ENCODE results near the gene IER5L. TPM values are rescaled to one million over a fixed set of nuclear protein-coding genes. Genes with fewer than 3 reads are reported as not detected.

Gene IER5L
- total and polyA plus RNA-seq, 5 donors from 2014 or later, result 2.7 TPM; not detected in 4

DNA sequence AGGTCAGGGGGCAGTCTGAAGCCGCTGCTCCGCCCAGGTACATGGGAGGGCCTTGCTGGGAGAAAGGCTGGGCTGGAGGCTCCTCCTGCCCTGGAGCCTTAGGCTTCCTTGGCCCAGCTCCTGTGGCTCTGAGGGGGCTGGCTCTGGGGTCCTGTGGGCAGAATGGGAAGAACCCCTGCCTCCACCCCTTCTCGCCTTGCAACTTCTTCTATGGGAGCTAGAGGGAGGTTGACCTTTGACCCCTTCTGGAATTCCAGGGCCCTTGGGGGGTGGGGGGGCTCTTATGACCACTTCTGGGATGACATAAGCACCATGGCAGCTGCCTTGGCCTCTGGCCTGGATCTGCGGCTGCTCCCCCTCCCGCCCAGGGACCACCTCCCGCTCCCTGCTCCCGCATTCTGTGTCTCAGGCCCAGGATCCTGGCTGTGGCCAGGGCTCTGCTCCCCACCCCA is 32.2 kb downstream of the IER5L start:
- Mint-ChIP-seq H3K9me3 (no peaks in the 10 kb centered on the region), H3K4me3 (no peak overlapping the region), H3K36me3 (peaks cover 21% of the 10 kb centered on the region), H3K4me1 (peaks cover 4 to 22% (median 6%) of the 10 kb centered on the region in 4 donors), H3K27me3 (no peaks in the 10 kb centered on the region), H3K27ac (no peak overlapping the region)
- peaks cover 11% of the 10 kb centered on the region for H3K36me3 ChIP-seq (ENCODE audit: control insufficient read depth, insufficient read depth, low read length)
- H3K4me3 ChIP-seq (ENCODE audit: low read depth, low read length), result no peak overlapping the region
- no peaks in the 10 kb centered on the region for H3K27me3 ChIP-seq (ENCODE audit: control insufficient read depth, insufficient read depth, low read length)
- no peak overlapping the region for H3K27ac ChIP-seq (ENCODE audit: insufficient read depth, low read length, poor library complexity, severe bottlenecking)
- H3K4me1 ChIP-seq (ENCODE audit: control insufficient read depth, insufficient read depth, low read length, poor library complexity, severe bottlenecking), result peaks cover 19% of the 10 kb centered on the region
- H3K9me3 ChIP-seq (ENCODE audit: control insufficient read depth in 2 of 2, low read length in 2 of 2), result no peaks in the 10 kb centered on the region
- ATAC-seq (ENCODE audit: low read depth in 2 of 2) (no peak), DNase-seq (no peak)

DNA sequence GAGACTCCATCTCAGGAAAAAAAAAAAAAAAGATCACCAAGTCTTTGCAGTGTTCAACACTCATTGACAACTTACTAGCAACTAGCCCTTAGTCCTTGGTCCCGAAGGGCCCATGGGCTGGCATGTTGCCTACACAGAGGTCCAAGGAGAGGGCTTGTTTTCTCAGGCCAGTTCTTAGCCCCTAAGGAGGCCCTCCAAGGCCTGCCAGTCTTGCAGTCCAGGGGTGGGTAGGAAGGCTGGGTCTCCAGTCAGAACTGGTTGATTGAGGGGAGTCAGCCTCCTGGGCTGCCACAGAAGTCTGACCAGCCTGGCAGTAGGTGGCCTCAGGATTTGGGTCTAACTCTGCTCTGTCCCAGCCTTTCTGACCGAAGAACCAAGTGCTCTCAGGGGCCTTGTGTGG is 32.7 kb downstream of the IER5L start:
- H3K4me3 ChIP-seq (ENCODE audit: low read depth, low read length), result no peak overlapping the region
- H3K9me3 ChIP-seq (ENCODE audit: control insufficient read depth in 2 of 2, low read length in 2 of 2), result no peaks in the 10 kb centered on the region
- peaks cover 25% of the 10 kb centered on the region for H3K4me1 ChIP-seq (ENCODE audit: control insufficient read depth, insufficient read depth, low read length, poor library complexity, severe bottlenecking)
- H3K27me3 ChIP-seq (ENCODE audit: control insufficient read depth, insufficient read depth, low read length), result no peaks in the 10 kb centered on the region
- Mint-ChIP-seq H3K27ac (no peak overlapping the region), H3K9me3 (no peaks in the 10 kb centered on the region), H3K4me1 (peaks cover 4 to 24% (median 7%) of the 10 kb centered on the region in 4 donors), H3K36me3 (peaks cover 21% of the 10 kb centered on the region), H3K4me3 (no peak overlapping the region), H3K27me3 (no peaks in the 10 kb centered on the region)
- H3K36me3 ChIP-seq (ENCODE audit: control insufficient read depth, insufficient read depth, low read length), result peaks cover 11% of the 10 kb centered on the region
- no peak overlapping the region for H3K27ac ChIP-seq (ENCODE audit: insufficient read depth, low read length, poor library complexity, severe bottlenecking)
- ATAC-seq (ENCODE audit: low read depth in 2 of 2) (no peak), DNase-seq (no peak)

DNA sequence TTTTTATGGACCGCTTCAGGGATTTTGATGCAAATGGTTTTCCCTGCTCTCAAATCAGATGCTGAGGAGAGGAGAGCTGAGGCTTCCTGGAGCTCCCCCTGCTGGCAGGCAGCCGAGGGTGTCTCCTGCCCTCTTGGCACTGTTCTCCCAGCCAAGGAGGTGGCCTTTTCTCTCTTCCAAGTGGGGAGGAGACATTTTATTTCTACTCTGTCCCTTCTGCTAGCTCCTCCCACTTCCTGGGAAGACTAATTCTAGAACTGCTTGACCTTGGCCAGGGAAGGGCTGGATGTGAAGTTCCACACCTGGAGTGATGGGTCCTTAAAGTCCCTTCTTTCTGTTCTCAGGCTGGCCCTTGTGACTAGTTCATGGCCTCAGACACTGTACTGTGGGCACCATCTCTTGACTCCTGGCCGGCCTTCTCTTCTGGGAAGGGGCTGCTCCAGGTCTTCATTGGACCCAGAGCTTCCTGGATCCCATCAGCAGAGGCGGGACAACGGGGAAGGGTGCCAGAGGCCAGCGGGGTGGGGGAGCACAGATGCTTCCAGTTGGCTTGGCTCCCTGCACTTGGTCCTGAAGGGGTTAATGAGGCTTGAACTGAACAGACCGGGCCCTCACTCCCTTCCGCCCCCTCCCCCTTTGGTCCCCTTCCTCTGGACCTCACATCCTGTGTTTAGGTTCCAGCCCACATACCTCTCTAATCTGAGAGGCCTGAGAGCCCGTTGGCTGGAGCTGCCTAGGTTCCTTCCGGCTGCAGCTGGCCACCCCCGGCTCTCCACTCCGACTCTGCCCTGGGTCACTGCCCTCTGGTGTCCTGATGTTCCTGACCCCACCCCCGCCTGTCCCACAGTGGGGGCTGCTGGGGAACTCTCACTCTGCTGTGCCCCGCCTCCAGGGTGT is 34.8 kb downstream of the IER5L start:
- Mint-ChIP-seq H3K27me3 (no peaks in the 10 kb centered on the region), H3K4me1 (peaks cover 8 to 36% (median 17%) of the 10 kb centered on the region in 4 donors), H3K4me3 (peak overlapping the region; percentile 23 to 85 (median 56)), H3K27ac (peak overlapping the region in 2 of 3 donors; percentile 42 to 60), H3K9me3 (no peaks in the 10 kb centered on the region), H3K36me3 (peaks cover 13% of the 10 kb centered on the region)
- Histone ChIP-seq H3K4me1 (ENCODE audit: control insufficient read depth, insufficient read depth, low read length, poor library complexity, severe bottlenecking) (peaks cover 36% of the 10 kb centered on the region), H3K4me3 (ENCODE audit: low read depth, low read length) (no peak overlapping the region), H3K36me3 (ENCODE audit: control insufficient read depth, insufficient read depth, low read length) (peaks cover 11% of the 10 kb centered on the region), H3K27me3 (ENCODE audit: control insufficient read depth, insufficient read depth, low read length) (no peaks in the 10 kb centered on the region), H3K9me3 (ENCODE audit: control insufficient read depth in 2 of 2, low read length in 2 of 2) (no peaks in the 10 kb centered on the region), H3K27ac (ENCODE audit: insufficient read depth, low read length, poor library complexity, severe bottlenecking) (no peak overlapping the region)
- peak; percentile 53 to 71 (median 65) for DNase-seq
- no peak for ATAC-seq (ENCODE audit: low read depth in 2 of 2)

DNA sequence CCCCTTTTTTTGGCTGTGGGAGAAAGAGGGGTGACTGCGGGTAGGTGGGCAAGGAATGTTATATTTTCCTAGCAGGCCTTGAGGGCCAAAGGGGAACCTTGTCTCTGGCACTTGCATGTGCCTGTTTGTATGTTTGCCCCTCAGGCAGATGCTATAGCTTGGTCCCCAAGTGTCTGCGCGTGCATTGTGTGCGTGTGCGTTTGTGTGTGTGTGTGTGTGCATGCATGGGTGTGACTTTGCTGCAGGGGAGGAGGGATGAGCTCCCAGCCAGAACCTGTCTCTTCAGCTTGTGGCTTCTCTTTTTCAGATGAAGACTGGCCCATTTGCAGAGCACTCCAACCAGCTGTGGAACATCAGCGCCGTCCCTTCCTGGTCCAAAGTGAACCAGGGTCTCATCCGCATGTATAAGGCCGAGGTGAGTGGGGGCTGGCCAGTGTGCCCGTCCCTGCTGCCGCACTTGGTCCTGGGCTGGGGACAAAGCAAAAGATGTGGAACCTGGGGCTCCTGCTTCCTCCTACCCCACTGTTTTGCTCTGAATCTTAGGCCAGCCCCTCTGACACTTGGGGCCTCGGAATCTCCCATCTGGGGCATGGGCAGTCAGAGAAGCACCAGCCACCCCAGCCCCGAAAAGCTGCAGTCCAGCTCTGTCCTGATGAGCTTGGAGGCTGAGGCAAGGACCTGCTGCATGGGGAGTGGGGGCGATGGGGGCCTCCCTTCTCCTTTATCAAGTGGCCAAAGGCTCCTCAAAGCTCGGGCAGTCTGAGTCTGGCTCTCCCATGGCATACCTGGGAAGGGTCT is 35.7 kb downstream of the IER5L start:
- peaks cover 8 to 36% (median 17%) of the 10 kb centered on the region in 4 donors for H3K4me1 Mint-ChIP-seq
- ATAC-seq (ENCODE audit: low read depth in 2 of 2), result no peak
- no peaks in the 10 kb centered on the region for H3K9me3 Mint-ChIP-seq
- Histone ChIP-seq H3K27ac (ENCODE audit: insufficient read depth, low read length, poor library complexity, severe bottlenecking) (no peak overlapping the region), H3K4me3 (ENCODE audit: low read depth, low read length) (no peak overlapping the region), H3K36me3 (ENCODE audit: control insufficient read depth, insufficient read depth, low read length) (peaks cover 16% of the 10 kb centered on the region), H3K27me3 (ENCODE audit: control insufficient read depth, insufficient read depth, low read length) (no peaks in the 10 kb centered on the region), H3K9me3 (ENCODE audit: control insufficient read depth in 2 of 2, low read length in 2 of 2) (no peaks in the 10 kb centered on the region), H3K4me1 (ENCODE audit: control insufficient read depth, insufficient read depth, low read length, poor library complexity, severe bottlenecking) (peaks cover 36% of the 10 kb centered on the region)
- H3K36me3 Mint-ChIP-seq, result peaks cover 16% of the 10 kb centered on the region
- no peaks in the 10 kb centered on the region for H3K27me3 Mint-ChIP-seq
- peak overlapping the region; percentile 32 to 85 (median 56) for H3K4me3 Mint-ChIP-seq
- peak overlapping the region in 2 of 3 donors; percentile 42 to 60 for H3K27ac Mint-ChIP-seq
- no peak for DNase-seq

DNA sequence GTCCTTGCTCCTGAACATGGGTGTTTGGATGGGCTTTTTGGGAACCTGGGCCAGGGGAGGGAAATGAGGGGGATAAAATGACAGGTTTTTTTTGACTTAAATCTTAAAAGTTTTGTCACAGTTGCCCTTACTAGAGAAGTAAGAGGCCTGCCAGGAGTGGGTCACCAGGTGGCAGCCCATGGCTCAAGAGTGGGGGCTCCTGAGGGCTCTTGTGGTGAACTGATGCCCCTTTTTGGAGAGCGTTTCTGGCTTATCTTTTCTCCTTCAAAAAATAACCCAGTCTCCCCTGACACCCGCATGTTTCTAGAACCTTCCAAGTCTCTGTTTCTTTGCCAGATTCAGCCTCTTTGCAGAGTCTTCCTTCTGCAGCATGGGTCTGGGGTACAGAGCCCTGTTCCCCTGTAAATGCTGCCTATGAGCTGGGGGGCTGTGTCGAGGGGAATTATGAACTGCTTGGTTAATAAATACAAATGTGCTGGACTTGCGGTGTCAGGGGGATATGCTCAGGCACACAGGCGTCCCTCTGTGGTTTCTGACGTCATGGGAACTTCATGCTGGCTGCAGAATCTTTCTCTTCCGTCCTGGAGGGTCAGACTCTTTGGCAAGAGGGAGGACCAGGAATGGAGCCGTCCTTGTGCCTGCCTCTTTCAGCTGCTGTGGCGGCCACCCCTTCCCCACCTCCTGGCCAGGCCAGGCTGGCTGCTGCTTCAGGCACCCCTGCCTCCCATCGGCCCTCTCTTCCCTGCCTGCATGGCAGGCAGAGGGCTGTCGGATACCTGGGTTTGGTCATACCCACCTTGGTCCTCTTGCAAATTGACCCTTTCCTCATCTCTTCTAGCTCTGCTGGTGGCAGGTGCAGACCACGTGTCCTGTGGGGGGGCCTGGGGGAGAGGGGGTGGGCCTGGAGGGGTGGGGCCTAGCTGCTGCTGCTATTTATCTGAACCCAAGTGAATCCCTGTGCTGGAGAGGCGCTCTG is 36.7 kb downstream of the IER5L start:
- Mint-ChIP-seq H3K4me3 (peak overlapping the region in 3 of 4 donors; percentile 46 to 92 (median 87)), H3K4me1 (peaks cover 8 to 36% (median 17%) of the 10 kb centered on the region in 4 donors), H3K9me3 (no peaks in the 10 kb centered on the region), H3K27me3 (no peaks in the 10 kb centered on the region), H3K27ac (peak overlapping the region; percentile 79 to 94 (median 81)), H3K36me3 (peaks cover 16% of the 10 kb centered on the region)
- peaks cover 36% of the 10 kb centered on the region for H3K4me1 ChIP-seq (ENCODE audit: control insufficient read depth, insufficient read depth, low read length, poor library complexity, severe bottlenecking)
- peaks cover 20% of the 10 kb centered on the region for H3K36me3 ChIP-seq (ENCODE audit: control insufficient read depth, insufficient read depth, low read length)
- H3K27me3 ChIP-seq (ENCODE audit: control insufficient read depth, insufficient read depth, low read length), result no peaks in the 10 kb centered on the region
- H3K9me3 ChIP-seq (ENCODE audit: control insufficient read depth in 2 of 2, low read length in 2 of 2), result no peaks in the 10 kb centered on the region
- H3K4me3 ChIP-seq (ENCODE audit: low read depth, low read length), result peak overlapping the region; percentile 41
- ATAC-seq (ENCODE audit: low read depth in 2 of 2) (no peak), DNase-seq (peak in 2 of 3 donors; percentile 22 to 29)
- peak overlapping the region; percentile 90 for H3K27ac ChIP-seq (ENCODE audit: insufficient read depth, low read length, poor library complexity, severe bottlenecking)

DNA sequence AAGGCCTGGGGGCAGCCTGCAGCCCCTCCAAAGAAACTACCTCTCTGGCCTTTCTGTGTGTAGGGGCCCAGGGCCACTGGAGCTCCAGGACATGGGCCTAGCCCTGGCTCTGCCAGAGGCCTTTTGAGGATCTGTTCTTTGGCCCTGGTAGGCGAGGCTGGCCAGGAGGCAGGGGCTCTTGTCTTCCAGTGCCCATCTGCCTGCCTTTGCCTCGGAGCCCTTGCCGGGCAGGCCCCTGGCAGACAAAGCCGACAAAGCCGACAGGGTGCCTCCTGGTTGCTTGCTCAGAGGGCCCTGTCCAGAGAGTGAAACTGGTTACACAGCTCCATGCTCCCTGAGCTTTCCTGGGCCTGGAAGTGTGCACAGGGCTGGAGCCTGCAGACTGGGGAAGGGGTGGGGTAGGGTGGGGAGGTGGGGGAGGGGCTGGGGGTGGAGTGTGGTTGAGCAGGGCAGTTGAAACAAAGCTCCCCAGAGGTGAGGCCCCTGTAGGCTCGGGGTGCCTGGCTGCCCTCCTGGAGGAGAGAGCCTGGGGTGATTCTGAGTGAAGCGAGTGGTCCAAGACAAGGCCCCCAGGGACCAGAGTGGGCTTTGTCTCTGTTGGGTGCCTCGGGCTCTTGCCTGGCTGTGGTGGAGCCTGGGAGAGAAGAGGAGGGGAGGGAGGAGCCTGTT is 37.5 kb downstream of the IER5L start:
- peaks cover 8 to 36% (median 17%) of the 10 kb centered on the region in 4 donors for H3K4me1 Mint-ChIP-seq
- no peak for DNase-seq
- peaks cover 16% of the 10 kb centered on the region for H3K36me3 Mint-ChIP-seq
- Histone ChIP-seq H3K9me3 (ENCODE audit: control insufficient read depth in 2 of 2, low read length in 2 of 2) (no peaks in the 10 kb centered on the region), H3K4me3 (ENCODE audit: low read depth, low read length) (peak overlapping the region; percentile 82), H3K36me3 (ENCODE audit: control insufficient read depth, insufficient read depth, low read length) (peaks cover 22% of the 10 kb centered on the region), H3K27ac (ENCODE audit: insufficient read depth, low read length, poor library complexity, severe bottlenecking) (peak overlapping the region; percentile 90), H3K27me3 (ENCODE audit: control insufficient read depth, insufficient read depth, low read length) (no peaks in the 10 kb centered on the region), H3K4me1 (ENCODE audit: control insufficient read depth, insufficient read depth, low read length, poor library complexity, severe bottlenecking) (peaks cover 36% of the 10 kb centered on the region)
- no peaks in the 10 kb centered on the region for H3K9me3 Mint-ChIP-seq
- peak overlapping the region; percentile 82 to 98 (median 90) for H3K4me3 Mint-ChIP-seq
- peak overlapping the region; percentile 79 to 99 (median 94) for H3K27ac Mint-ChIP-seq
- H3K27me3 Mint-ChIP-seq, result no peaks in the 10 kb centered on the region
- ATAC-seq (ENCODE audit: low read depth in 2 of 2), result peak in 1 of 2 donors; percentile 1

Data from CD4-positive, CD25-positive, alpha-beta regulatory T cell (primary cell).